ENCODE measurements around the gene ITGB2. TPM values are rescaled to one million over a fixed set of nuclear protein-coding genes. Genes with fewer than 3 reads are reported as not detected.
A peak's percentile ranks its signal among the peaks of the same experiment; 100 is the strongest.

Gene ITGB2
- total RNA-seq, 1 donor from 2014 or later: 18.6 TPM

DNA sequence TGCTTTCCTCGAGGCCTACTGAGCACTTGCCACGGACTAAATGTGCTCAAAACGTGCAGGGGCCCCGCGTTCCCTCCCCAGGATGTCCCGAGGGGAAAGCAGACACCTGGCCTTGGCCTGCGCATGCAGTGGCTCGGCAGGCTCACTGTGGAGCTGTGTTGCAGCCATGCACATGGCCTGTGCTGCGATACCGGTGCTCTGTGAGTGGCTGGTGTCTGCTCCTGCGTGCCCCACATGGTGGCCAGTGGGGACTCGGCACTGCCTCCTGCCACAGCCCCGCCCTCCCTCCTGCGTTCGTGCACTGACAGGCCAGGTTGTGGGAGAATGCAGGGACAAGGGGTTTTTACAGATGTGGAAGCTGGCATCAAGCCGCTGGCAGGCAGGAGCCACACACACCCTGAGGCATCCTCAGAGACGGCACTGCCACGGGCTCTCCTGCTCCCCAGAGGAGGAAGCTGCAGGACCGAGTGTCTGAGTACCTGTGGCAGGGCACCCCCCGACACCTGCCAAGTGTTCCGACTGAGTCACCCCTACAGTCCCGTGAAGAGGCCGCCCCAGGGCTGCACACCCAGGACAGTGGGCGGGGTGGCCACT is 30.3 kb downstream of the ITGB2 start:
- H3K36me3 ChIP-seq: no peaks in the 10 kb centered on the region
- peaks cover 26% of the 10 kb centered on the region for H3K27me3 ChIP-seq (ENCODE audit: low read depth)
- no peak overlapping the region for H3K27ac ChIP-seq (replicated peaks)
- no peaks in the 10 kb centered on the region for H3K4me1 ChIP-seq
- TF ChIP-seq, protein P1, sequence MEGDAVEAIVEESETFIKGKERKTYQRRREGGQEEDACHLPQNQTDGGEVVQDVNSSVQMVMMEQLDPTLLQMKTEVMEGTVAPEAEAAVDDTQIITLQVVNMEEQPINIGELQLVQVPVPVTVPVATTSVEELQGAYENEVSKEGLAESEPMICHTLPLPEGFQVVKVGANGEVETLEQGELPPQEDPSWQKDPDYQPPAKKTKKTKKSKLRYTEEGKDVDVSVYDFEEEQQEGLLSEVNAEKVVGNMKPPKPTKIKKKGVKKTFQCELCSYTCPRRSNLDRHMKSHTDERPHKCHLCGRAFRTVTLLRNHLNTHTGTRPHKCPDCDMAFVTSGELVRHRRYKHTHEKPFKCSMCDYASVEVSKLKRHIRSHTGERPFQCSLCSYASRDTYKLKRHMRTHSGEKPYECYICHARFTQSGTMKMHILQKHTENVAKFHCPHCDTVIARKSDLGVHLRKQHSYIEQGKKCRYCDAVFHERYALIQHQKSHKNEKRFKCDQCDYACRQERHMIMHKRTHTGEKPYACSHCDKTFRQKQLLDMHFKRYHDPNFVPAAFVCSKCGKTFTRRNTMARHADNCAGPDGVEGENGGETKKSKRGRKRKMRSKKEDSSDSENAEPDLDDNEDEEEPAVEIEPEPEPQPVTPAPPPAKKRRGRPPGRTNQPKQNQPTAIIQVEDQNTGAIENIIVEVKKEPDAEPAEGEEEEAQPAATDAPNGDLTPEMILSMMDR (IDR thresholded peaks at IDR 0.05; ENCODE audit: borderline replicate concordance): no peak
- DNase-seq: peak; percentile 11
- intact Hi-C loops (cut with micrococcal nuclease): no loop called here
- no peak overlapping the region for H3K4me3 ChIP-seq
- no peaks in the 10 kb centered on the region for H3K9me3 ChIP-seq (replicated peaks)

DNA sequence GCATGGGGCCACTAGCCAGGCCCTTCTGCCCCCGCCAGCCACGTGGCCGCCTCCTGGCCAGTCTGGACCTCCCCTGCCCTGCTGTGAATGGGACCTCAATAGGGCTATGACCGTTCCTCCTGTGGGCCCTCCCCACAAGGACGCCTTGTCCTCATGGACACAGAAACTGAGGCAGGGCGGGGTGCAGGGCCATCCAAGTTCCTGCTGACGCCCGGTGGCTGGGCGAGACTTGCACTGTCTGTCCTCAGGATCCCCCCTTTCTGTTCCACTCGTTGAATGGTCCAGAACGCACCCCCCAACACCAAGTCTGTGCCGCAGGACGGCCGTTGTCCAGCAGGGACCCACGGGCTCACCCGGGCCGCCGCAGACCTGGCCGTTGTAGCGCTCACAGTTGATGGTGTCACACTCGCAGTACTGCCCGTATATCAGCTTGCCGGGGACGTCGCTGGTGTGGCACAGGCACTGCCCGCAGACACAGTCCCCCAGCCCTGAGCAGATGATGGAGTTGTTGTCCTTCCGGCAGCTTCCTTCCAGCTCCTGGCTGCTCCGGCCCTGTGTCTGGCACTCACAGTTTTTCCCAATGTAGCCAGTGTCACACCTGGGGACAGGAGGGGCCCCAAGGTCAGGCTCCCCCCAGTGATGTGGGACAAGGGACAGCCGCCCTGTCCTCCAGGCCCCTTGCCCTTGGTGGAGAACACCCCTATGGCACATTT is 30.9 kb downstream of the ITGB2 start:
- no peaks in the 10 kb centered on the region for H3K36me3 ChIP-seq
- intact Hi-C loops (cut with micrococcal nuclease): no loop called here
- DNase-seq: peak; percentile 11

DNA sequence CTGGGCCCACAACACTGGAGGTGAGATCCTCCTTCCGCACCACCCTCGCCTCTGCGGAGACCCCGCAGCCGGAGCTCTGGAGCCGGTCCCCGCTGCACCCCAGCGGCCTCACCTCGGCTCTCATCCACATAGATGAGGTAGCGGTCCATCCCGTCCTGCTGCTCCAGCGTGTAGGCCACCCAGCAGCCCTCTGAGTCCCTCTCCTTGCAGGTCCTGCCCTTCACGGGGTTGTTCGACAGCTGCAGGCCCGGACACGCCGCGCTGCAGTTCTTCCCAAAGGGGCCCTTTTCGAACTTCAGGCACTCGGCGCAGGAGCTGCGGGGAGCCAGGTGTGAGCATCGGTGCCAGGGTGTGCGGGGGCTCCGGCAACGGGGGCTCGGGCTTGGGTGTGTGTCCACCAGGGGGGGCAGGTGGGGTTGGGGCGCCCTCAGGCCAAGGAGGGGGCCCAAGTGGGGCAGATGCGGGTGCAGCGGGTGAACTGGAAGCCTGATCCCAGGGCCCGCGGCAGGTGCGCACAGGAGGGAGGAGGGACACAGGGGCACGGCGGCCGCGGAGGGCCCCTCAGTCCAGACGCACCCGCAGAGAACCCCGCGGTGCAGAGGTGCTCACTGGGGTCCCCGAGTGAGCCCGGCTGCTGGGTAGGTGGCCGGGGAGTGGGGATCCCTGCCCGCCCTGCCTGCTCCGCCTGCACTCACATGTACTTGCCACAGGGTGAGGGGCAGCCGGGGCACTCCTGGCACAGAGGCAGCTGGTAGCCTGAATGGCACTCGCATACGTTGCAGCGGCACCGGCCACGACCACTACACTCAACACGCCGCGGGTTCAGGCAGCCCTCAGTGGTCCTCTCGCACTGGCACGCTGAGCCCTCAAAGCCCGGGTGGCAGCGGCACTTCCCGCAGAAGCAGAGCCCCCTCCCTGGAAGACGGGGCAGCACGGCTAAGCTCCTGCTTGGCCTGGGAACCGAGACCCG is 31.8 kb downstream of the ITGB2 start:
- Histone ChIP-seq H3K4me1 (no peaks in the 10 kb centered on the region), H3K27ac (replicated peaks) (no peak overlapping the region), H3K27me3 (ENCODE audit: low read depth) (peaks cover 22% of the 10 kb centered on the region), H3K9me3 (replicated peaks) (no peaks in the 10 kb centered on the region), H3K4me3 (no peak overlapping the region), H3K36me3 (no peaks in the 10 kb centered on the region)
- intact Hi-C loops (cut with micrococcal nuclease): no loop called here
- DNase-seq: peak; percentile 13
- TF ChIP-seq, protein P1 (IDR thresholded peaks at IDR 0.05; ENCODE audit: borderline replicate concordance): no peak

More for the DNA sequence above, 30.9 kb downstream of the ITGB2 start:
- no peak overlapping the region for H3K4me3 ChIP-seq
- H3K9me3 ChIP-seq (replicated peaks): no peaks in the 10 kb centered on the region
- H3K27ac ChIP-seq (replicated peaks): no peak overlapping the region
- H3K27me3 ChIP-seq (ENCODE audit: low read depth): peaks cover 26% of the 10 kb centered on the region
- TF ChIP-seq, protein P1 (IDR thresholded peaks at IDR 0.05; ENCODE audit: borderline replicate concordance): no peak
- no peaks in the 10 kb centered on the region for H3K4me1 ChIP-seq

DNA sequence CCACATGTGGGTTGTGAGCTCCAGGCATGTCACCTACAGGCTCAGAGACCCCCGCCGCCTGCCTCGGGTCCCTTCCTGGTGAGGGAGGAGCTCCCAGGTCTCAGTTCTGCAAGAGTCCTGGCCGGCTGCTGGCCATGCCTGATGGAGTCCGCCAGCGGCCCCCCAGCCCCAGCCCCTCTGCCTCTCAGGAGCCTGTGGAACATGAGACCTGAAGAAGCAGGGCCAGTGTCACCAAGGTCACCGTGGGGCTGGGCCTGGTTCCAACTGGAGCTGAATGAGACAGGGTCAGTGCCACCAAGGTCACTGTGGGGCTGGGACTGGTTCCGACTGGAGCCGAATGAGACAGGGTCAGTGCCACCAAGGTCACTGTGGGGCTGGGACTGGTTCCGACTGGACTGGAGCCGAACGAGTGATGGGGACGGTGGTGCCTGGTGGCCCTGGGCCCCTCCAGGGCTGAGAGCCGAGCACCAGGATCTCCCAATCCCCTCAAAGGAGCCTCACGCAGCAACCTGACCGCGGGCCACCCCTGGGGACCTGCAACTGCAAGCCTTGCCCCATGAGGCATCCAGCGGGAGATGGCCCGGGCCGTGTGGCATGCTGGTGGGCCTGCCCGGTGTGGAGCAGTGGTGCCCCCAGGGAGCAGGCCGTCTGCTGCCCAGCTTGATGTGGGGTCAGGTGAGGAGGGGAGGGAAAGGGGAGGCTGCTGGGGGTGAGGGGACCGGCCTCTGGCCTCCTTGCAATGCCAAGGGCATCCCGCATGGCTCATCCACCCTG is 32.7 kb downstream of the ITGB2 start:
- Histone ChIP-seq H3K36me3 (no peaks in the 10 kb centered on the region), H3K27me3 (ENCODE audit: low read depth) (peaks cover 13% of the 10 kb centered on the region), H3K4me1 (no peaks in the 10 kb centered on the region), H3K4me3 (no peak overlapping the region), H3K9me3 (replicated peaks) (no peaks in the 10 kb centered on the region), H3K27ac (replicated peaks) (no peak overlapping the region)
- peak; percentile 14 for DNase-seq
- TF ChIP-seq, protein P1 (IDR thresholded peaks at IDR 0.05; ENCODE audit: borderline replicate concordance): no peak
- intact Hi-C loops (cut with micrococcal nuclease): no loop called here

Measured in left ventricle myocardium inferior (tissue), 1 donor.